NCI-H2171 treated with DMSO at 0.1 percent for 48 hours (cell line): Measurements from ENCODE around the gene NSD1.
"Not testable (repeated sequence)": the region's sequence is repeated elsewhere in the genome, so short reads cannot be mapped to it uniquely, and the experiment has no call there.

Experiments used
- DNase-seq: peaks from one replicate; lab custom pipeline; 2025; lab: John Stamatoyannopoulos, UW

NSD1 gene

DNA sequence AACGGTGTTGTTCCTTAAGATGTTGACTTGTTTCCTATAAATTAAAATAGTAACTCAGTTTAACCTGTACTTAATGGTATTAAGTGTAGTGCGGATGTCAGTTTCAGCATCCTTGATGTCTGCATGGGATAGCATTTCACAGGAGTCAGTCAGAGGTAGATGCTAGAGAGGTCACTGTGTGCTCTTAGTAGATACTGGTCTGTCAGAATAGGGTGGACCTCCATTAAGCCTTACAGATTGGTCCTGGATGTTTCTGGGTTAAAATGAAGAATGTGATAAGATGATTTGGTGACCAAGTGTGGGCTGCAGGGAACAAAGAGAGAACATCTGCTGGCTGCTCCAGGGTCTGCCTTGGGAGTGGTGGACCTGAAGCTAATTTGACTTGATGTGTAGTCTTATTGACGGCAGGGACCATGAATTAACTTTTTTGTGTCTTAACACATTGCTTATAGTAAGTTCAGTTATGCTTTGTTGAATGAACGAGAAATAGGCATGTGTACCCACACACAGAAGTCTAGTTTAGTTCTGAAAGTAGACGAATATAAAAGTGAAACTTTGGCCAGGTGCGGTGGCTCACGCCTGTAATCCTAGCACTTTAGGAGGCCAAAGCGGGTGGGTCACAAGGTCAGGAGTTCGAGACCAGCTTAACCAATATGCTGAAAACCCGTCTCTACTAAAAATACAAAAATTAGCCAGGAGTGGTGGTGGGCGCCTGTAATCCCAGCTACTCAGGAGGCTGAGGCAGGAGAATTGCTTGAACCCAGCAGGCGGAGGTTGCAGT is 157.4 kb downstream of the NSD1 start:
- no peak for DNase-seq

DNA sequence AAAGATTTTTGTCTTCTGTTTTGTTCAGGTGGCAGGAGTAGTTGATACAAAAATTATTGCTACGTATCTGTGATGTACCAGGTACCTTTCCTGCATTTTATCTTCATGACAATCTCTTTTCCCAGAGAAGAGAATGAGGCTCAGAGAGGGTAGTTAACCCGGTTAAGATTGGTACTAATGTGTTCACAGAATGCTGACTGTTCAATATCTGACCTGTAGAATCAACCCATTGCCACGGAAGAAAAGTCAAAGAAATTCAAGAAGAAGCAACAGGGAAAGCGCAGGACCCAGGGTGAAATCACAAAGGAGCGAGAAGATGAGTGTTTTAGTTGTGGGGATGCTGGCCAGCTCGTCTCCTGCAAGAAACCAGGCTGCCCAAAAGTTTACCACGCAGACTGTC is 158.2 kb downstream of the NSD1 start:
- no peak for DNase-seq

DNA sequence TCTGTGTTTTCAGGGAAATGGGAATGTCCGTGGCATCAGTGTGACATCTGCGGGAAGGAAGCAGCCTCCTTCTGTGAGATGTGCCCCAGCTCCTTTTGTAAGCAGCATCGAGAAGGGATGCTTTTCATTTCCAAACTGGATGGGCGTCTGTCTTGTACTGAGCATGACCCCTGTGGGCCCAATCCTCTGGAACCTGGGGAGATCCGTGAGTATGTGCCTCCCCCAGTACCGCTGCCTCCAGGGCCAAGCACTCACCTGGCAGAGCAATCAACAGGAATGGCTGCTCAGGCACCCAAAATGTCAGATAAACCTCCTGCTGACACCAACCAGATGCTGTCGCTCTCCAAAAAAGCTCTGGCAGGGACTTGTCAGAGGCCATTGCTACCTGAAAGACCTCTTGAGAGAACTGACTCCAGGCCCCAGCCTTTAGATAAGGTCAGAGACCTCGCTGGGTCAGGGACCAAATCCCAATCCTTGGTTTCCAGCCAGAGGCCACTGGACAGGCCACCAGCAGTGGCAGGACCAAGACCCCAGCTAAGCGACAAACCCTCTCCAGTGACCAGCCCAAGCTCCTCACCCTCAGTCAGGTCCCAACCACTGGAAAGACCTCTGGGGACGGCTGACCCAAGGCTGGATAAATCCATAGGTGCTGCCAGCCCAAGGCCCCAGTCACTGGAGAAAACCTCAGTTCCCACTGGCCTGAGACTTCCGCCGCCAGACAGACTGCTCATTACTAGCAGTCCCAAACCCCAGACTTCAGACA is 160.4 kb downstream of the NSD1 start:
- DNase-seq = no peak

DNA sequence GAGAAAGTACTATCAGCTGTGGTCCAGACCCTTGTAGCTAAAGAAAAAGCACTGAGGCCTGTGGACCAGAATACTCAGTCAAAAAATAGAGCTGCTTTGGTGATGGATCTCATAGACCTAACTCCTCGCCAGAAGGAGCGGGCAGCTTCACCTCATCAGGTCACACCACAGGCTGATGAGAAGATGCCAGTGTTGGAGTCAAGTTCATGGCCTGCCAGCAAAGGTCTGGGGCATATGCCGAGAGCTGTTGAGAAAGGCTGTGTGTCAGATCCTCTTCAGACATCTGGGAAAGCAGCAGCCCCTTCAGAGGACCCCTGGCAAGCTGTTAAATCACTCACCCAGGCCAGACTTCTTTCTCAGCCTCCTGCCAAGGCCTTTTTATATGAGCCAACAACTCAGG is 161.1 kb downstream of the NSD1 start:
- no peak for DNase-seq

DNA sequence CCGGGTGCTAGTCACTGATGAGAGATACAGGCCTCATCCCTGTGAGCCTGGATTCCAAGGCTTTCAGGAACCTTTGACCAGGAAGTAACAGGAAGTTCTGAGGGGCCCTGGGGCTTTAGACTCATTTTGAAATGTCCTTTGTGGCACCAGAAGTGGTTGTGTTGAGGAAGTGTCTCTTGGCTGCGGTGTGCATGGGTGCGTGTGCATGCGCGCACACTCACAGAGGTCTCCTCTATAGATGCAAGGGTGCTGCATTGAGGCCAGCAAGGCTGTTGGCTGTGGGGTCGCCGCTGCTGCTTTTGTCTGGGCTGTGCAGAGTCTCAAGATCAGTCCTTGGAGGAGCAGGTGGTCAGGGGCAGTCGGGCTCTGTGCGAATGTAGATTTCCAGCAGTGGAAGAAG is 162.4 kb downstream of the NSD1 start:
- no peak for DNase-seq

GRCh38 chr5:177296581-177296980 is 163.0 kb downstream of the NSD1 start:
- no peak for DNase-seq

DNA sequence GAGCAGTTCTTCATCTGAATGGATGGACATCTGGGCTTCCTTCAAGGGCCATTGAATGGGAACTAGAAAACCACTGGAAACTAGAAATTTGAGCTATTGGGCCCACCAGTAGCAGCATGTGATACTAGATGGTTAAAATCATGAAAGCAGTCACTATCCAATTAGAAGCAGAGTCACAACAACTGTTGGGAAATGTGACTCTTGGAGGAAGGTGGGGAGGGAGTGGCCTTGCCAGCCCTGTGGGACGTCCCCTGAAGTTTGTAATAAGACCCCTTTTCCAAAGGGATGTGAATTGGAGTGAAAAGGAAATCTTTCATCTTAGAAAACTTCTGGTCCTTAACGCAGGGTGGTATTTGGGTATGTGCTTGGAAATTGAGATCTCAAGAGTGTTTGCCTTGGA is 164.3 kb downstream of the NSD1 start:
- no peak for DNase-seq

DNA sequence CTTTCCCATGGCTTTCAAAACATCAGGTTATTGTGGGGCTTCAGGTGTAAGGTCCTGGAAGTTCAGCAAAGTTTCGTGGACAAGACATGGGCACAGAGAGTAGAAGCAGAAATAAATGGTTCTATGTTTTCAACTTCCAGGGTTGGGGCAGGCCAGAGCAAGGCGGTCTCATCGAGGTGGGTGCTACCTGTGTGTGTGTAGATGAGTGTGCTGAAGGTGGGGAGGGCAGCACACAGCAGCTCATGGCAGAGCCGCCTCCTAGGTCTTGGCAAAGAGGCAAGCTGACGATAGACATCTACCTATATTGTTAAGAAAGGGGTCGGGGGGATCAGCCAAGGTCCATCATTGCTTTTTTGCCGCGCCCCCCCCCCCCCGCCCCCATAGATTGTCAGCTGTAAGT is 166.1 kb downstream of the NSD1 start:
- DNase-seq = no peak

GRCh38 chr5:177300236-177300880 is 166.8 kb downstream of the NSD1 start:
- DNase-seq = no peak

DNA sequence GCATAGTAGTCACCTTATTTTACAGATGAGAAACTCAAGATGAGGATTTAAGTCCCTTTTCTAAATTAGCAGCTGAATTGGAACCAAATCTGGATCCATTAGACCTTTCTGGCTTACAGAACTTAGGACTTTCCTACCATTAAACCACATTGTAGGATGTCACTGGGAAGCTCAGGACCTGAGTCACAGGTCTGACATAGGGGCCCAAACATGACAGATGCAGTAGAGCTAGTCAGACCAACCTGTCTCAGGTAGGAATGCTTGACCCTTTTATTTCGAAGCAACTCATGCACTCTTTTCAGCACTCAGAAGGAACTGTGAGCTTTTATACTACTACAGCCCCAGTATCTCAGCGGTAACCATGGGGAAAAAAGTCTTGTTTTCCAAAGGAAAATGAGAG is 167.4 kb downstream of the NSD1 start:
- DNase-seq = no peak

DNA sequence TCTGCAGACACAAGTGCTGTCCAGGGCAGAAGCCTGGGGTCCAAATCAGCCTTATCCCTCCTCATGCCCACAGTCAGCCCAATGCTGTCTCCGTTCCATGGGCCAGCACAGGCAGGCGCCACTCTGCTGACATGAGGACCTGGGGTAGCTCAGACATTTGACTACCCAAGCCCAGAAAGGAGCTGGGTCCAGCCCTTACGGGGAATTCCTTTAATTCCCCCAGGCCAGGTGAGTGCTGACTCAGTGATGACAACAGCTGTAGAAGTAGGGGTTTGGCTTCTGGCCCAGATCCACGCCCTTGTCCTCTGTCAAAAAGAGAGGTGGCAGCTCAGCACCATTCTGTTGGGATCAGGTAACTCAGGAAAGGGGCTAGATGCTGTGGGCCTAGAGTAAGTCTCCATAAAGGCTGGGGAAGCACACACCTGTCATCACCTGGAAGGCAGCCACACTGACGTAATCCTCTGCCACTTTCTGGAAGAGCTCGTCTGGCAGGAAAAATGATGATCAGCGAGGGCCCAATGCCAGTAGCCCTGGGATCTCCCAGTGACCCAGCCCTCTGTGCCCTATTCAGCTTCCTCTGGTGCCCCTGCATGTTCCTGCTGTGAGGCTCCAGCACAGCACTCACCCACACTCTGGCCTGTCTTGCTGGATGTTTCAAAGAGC is 168.1 kb downstream of the NSD1 start:
- DNase-seq = peak; percentile 70

GRCh38 chr5:177302354-177303110 is 169.0 kb downstream of the NSD1 start:
- DNase-seq = no peak

- peak; percentile 51 for DNase-seq
Measured at GRCh38 chr5:177303121-177303924, 169.8 kb downstream of the NSD1 start, which contains the start of the genes PRELID1 and RAB24. PRELID1 (plus strand) TSS chr5:177303799; CDS start chr5:177303986, 187 bp downstream. RAB24 (minus strand) TSS chr5:177303719; CDS start chr5:177303288, 431 bp downstream.

DNA sequence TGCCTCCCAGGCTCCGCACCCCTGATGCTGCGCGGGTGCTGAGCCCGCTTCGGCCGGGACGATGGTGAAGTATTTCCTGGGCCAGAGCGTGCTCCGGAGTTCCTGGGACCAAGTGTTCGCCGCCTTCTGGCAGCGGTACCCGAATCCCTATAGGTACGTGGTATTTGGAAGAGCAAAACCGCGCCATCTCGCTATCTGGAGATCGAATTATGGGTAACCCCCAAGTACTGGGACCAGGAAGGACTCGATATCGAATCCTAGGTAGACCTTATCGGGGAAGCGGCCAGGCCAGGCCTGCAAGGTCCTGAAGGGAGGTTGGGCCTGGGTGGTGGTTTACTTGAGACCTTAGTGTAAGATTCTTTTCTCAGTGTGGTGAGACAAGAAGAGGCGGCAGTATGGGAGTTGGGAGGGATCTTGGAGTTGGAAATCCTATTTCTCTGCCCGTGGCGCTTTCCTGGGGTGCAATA is 170.4 kb downstream of the NSD1 start:
- DNase-seq = no peak

GRCh38 chr5:177304392-177305119 is 171.0 kb downstream of the NSD1 start:
- DNase-seq = no peak

DNA sequence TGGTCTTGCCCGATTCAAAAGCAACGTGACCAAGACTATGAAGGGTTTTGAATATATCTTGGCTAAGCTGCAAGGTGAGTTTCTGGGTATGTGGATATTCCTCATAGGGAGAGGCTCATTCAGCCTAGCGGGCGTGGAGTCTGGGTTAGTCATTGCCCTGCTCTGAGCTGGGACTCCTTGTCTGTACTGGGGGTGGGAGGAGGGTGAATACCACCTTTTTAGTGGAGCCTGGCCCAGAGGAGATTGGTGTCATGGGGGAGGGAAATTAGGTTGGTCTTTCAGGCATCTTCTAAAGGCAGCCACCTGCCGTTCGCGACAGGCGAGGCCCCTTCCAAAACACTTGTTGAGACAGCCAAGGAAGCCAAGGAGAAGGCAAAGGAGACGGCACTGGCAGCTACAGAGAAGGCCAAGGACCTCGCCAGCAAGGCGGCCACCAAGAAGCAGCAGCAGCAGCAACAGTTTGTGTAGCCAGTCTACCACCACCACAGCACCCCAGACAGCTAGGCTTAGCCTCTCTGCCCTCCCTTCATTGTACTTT is 172.6 kb downstream of the NSD1 start:
- not testable (repeated sequence) for DNase-seq

DNA sequence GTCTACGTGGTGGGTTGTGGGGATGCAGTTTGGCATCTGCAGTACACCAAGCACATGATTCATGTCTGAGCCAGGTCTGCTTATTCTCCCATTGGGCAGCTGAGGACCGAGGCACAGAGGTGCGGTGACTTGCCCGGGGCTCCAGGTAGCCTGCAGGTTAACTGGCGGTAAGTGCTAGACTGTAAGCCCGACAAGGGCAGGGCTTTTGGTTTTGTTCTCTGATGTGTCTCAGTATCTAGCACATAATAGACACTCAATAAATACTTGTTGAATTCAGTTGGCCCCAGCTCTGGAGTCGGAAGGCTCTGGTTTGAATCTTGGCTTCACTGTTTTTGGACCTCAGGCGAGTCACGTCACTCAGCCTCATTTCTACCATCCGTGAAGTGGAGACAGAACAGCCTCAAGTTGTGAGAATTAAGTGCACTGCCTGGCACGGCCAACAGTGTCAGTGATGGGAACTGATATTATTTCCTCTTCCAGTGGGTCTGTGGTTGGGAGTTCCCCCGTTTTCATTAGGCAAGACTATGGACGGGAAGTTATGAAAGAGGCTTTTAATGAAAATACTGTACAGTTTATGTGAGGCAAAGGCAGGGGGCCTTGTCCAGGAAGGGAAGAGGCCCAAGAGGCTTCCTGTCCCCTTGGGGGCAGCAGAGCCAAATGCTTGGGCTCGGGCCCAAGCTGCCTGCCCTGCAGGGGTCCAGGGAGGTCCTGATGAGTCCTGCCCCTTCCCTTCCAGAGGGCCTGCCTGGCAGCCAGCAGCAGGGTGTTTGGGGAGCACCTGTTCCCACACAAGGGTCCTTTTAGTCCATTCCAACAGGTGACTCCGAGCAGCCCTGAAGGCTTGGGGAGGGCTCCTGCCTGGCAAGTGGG is 173.3 kb downstream of the NSD1 start:
- DNase-seq = no peak

DNA sequence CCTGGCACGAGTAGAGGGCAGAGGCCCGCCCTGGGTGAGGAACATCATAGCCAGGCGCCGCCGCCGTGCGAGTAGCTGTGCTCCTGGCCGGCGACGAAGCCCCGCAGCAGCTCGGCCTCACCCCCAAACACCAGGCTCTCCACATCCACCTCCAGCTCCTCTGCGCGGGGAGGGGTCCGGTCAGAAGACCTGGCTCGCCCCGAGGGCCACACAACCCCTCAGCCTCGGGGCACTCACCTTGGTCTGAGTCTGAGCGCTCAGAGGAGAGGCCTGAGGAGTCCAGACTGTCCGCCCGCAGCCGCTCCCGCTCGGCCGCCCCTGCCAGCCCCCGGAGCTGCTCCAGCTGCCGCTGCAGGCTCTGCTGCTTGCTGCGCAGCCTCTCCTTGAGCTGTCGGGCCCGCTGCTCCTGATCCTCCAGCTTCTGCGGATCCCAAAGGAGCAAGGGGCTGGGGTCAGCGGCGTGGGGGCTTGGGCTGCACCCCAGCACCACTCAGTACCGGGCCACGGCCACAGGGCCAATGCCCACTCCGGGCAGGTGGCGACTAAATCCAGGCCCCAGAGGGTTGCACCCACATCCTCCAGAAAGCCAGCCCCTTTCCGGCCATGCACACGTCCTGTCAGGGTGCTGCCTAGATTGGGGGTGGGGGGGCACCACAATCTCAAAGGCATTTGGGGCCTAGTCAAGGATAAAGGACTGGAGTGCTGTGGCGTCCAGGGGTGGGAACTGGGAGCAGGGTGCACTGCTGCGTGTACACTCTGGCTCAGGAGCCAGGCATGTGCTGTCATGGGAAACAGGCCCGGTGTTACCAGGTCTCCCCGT is 174.2 kb downstream of the NSD1 start:
- DNase-seq = no peak
